Measurements from ENCODE around the gene TRPC6. TPM values are rescaled to one million over a fixed set of nuclear protein-coding genes. Genes with fewer than 3 reads are reported as not detected.

TRPC6 gene
- total RNA-seq, 1 donor from 2014 or later: 0.22 TPM

- Histone ChIP-seq H3K4me3 (no peak overlapping the region), H3K36me3 (no peaks in the 10 kb centered on the region), H3K27me3 (ENCODE audit: low read depth) (no peaks in the 10 kb centered on the region), H3K4me1 (no peaks in the 10 kb centered on the region), H3K9me3 (replicated peaks) (peaks cover 37% of the 10 kb centered on the region), H3K27ac (replicated peaks) (no peak overlapping the region)
- DNase-seq: no peak
- TF ChIP-seq CTCF (IDR thresholded peaks at IDR 0.05; ENCODE audit: borderline replicate concordance): peak; percentile 39
- intact Hi-C loops (cut with micrococcal nuclease): no loop called here
Observed at GRCh38 chr11:101428918-101429317, 154.9 kb downstream of the TRPC6 start.

- Histone ChIP-seq H3K4me1 (no peaks in the 10 kb centered on the region), H3K4me3 (no peak overlapping the region), H3K36me3 (no peaks in the 10 kb centered on the region), H3K9me3 (replicated peaks) (peaks cover 10% of the 10 kb centered on the region), H3K27ac (replicated peaks) (no peak overlapping the region), H3K27me3 (ENCODE audit: low read depth) (no peaks in the 10 kb centered on the region)
- intact Hi-C loops (cut with micrococcal nuclease): no loop called here
- DNase-seq: no peak
- TF ChIP-seq CTCF (IDR thresholded peaks at IDR 0.05; ENCODE audit: borderline replicate concordance): no peak
Observed at GRCh38 chr11:101407324-101407723, 176.5 kb downstream of the TRPC6 start.

Small RNA genes within 50 kb of the gene (microRNA-seq; reads per million reads assigned to microRNA genes)
- not detected for gene MIR3920
